Right ventricle myocardium inferior (tissue), 1 donor: ENCODE results near the gene ZFR. TPM values are rescaled to one million over a fixed set of nuclear protein-coding genes. Genes with fewer than 3 reads are reported as not detected.

Experiments
- ATAC-seq: fragments of 200-7000 bp; cut with Tn5 transposase; one replicate; pipeline ENCODE4 v1.9.1; 2020; ENCODE audit warnings: mild to moderate bottlenecking, moderate library complexity
- DNase-seq: peaks from one replicate; pipeline ENCODE4 v3.0.0; 2021; ENCODE audit errors: missing footprints
- intact Hi-C: fragments of 100-400 bp; cut with DNase I; formaldehyde crosslinking; loops from one replicate; pipeline ENCODE4 v1.11.0; 2022
- microRNA-seq: library from miRNA; unstranded; fragments of <30 nt; microRNA quantifications from one replicate; pipeline ENCODE4 v1.2.0, GENCODE V29; 2020
- total RNA-seq: library from RNA; stranded (reverse); fragmentation: NEBNext Ultra II Directional; extraction: Animal tissue kit (Norgen Biotek cat#: 25700); gene quantifications from one replicate; pipeline ENCODE4 v1.2.1, GENCODE V29; 2021
- donor health status: DM: no; HTN: yes; CAD: no; lungs with severe emphysema.

Gene ZFR
- total RNA-seq, 1 donor from 2014 or later: 51.8 TPM

DNA sequence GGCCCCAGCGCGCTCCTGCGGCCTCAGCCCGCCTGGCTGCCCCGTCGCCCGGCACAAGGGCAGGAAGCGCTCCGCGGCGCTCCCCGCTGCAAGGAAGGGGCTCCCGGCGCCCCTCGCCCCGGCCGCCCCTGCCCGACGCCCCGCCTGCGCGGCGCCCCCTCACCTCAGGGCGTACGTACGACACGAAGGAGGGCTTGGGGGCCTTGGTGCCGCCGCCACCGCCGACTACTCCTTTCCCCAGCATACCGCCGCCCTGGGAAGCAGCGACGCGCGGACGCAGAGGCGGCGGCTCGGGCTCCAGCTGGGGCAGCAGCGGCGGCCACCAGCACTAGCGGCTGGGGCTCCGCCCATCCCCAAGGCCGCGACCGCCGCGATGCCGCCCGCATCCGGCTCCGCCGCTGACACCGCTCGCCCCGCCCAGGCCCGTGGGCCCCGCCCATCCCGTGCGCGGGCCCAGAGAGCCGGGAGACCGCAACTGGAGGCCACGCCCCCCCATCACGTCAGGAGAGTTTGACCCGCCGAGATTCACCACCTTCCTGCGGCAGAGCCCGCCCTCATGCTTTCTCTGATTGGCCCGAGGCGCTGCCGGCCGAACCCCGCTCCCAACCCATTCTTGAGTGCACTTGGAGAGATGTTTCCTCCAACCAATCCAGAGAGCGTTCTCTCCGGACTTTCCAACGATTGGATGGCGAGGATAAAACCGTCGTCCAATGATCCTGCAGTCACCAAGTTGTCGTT lies 131.8 kb downstream of the ZFR start, which contains the start of gene MTMR12:
Gene MTMR12, minus strand, starts transcription at position 345 of the 738 bp plus-strand sequence. Its CDS starts 101 bp downstream, at position 244.
- peak; percentile 100 for DNase-seq
- intact Hi-C loops: loop anchor here (2.0 to 5.0 kb wide), 2 partner anchors 38 to 80 kb away; no protein-coding TSS in a partner anchor
- ATAC-seq: peak; percentile 99

GRCh38 chr5:32312197-32312594 lies 132.3 kb downstream of the ZFR start:
- ATAC-seq (peak; percentile 6), DNase-seq (peak; percentile 87)
- intact Hi-C loops: loop anchor here (2.0 to 5.0 kb wide), 2 partner anchors 37 to 80 kb away; no protein-coding TSS in a partner anchor

DNA sequence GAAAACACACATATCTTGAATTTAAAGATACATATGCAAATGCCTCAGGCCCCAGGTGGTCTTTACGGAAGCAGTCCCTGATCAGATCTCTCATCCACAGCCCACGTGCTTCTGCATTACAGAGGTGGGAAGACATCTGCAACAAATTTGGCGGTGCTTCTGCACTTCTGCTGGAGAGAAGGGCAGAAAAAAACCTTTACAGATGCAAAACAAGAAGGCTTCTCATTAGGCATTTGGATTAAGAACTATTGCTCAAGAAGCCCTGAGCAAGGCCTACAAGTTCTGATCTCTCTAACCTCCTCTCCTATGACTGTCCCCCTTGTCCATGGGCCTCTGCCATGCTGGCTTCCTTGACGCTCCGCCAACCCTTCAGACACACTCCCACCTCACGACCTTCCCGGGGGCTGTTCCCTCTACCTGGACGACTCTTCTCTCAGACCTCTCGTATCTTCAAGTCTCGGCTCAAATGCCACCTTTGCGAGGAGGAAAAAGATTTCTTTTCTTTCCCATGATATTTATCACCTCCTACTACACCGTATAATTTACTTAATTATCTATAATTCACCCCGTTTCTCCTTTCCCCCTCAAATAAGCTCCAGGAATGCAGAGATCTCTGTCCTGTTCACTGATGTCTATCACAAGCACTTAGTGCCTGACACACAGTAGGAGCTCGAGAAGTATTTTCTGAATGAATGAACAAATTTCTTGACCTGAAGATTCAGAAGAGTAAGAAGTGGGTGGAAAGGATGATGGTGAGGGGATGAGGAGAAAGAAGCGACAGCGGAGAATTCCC lies 132.9 kb downstream of the ZFR start:
- intact Hi-C loops: loop anchor here (2.0 to 5.0 kb wide), 2 partner anchors 37 to 79 kb away; no protein-coding TSS in a partner anchor
- no peak for ATAC-seq
- no peak for DNase-seq

GRCh38 chr5:32309761-32310160 lies 134.8 kb downstream of the ZFR start:
- DNase-seq: no peak
- intact Hi-C loops: loop anchor here (5.0 kb wide), 1 partner anchor 77 kb away; no protein-coding TSS in a partner anchor
- ATAC-seq: no peak

- no peak for DNase-seq
- ATAC-seq: no peak
- intact Hi-C loops: no loop called here
Measured at GRCh38 chr5:32308946-32309345, 135.6 kb downstream of the ZFR start.

DNA sequence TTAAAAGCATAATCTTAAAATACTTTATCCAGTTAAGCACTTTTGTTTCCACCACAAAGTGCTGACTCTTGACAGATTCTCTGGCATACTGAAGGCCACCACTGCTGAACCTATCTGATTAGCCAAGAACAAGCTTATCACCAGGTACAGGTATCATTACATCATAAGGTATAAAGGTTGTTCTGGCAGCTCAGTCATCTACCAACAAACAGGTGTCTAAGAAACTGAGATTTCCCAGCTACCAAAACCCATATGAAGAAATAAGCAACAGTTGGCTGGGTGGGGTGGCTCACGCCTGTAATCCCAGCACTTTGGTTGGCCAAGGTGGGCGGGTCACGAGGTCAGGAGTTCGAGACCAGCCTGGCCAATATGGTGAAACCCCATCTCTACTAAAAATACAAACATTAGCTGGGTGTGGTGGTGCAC lies 136.8 kb downstream of the ZFR start:
- DNase-seq (no peak), ATAC-seq (no peak)
- intact Hi-C loops: no loop called here

GRCh38 chr5:32304622-32305021 lies 139.9 kb downstream of the ZFR start:
- no peak for ATAC-seq
- DNase-seq: no peak
- intact Hi-C loops: no loop called here

Small RNA genes lying within 50 kb of the gene (microRNA-seq; reads per million reads assigned to microRNA genes)
- 4.3 reads per million, percentile 8 among the genes with 10 or more reads in this experiment for gene MIR579

Other genes starting within 250 kb of the ZFR start
- 18.7 TPM for gene MTMR12, start 131.8 kb downstream of the ZFR start, total RNA-seq
- 187 TPM for gene SUB1, start 140.8 kb upstream of the ZFR start, total RNA-seq